ENCODE data around the gene MRAP.

MRAP gene

GRCh38 chr21:32337206-32337605 lies 38.6 kb downstream of the MRAP start:
- Histone ChIP-seq H2AFZ (no peak overlapping the region), H3K36me3 (ENCODE audit: control insufficient read depth, insufficient read depth, low read length) (no peaks in the 10 kb centered on the region), H3K27ac (no peak overlapping the region), H3K9ac (no peak overlapping the region), H3K79me2 (no peaks in the 10 kb centered on the region), H3K9me3 (ENCODE audit: control insufficient read depth, low read length) (no peaks in the 10 kb centered on the region), H3K27me3 (ENCODE audit: control insufficient read depth, insufficient read depth, low read length) (no peaks in the 10 kb centered on the region), H3K4me3 (ENCODE audit: low read depth, low read length) (no peak overlapping the region), H3K4me2 (ENCODE audit: low read length) (no peak overlapping the region), H3K4me1 (no peaks in the 10 kb centered on the region)
- no peak for TF ChIP-seq CTCF (IDR thresholded peaks at IDR 0.05)

GRCh38 chr21:32338209-32338921 lies 39.7 kb downstream of the MRAP start:
- no peaks in the 10 kb centered on the region for H3K9me3 ChIP-seq (ENCODE audit: control insufficient read depth, low read length)
- H3K79me2 ChIP-seq = no peaks in the 10 kb centered on the region
- H3K27ac ChIP-seq = no peak overlapping the region
- H3K4me1 ChIP-seq = no peaks in the 10 kb centered on the region
- H3K36me3 ChIP-seq (ENCODE audit: control insufficient read depth, insufficient read depth, low read length) = no peaks in the 10 kb centered on the region
- no peak overlapping the region for H2AFZ ChIP-seq
- H3K9ac ChIP-seq = no peak overlapping the region
- H3K4me2 ChIP-seq (ENCODE audit: low read length) = no peak overlapping the region
- no peak overlapping the region for H3K4me3 ChIP-seq (ENCODE audit: low read depth, low read length)
- TF ChIP-seq CTCF (IDR thresholded peaks at IDR 0.05) = no peak
- H3K27me3 ChIP-seq (ENCODE audit: control insufficient read depth, insufficient read depth, low read length) = no peaks in the 10 kb centered on the region

- H2AFZ ChIP-seq = no peak overlapping the region
- no peak overlapping the region for H3K4me2 ChIP-seq (ENCODE audit: low read length)
- no peak overlapping the region for H3K9ac ChIP-seq
- no peaks in the 10 kb centered on the region for H3K9me3 ChIP-seq (ENCODE audit: control insufficient read depth, low read length)
- H3K4me1 ChIP-seq = no peaks in the 10 kb centered on the region
- TF ChIP-seq CTCF (IDR thresholded peaks at IDR 0.05) = no peak
- no peaks in the 10 kb centered on the region for H3K36me3 ChIP-seq (ENCODE audit: control insufficient read depth, insufficient read depth, low read length)
- H3K79me2 ChIP-seq = no peaks in the 10 kb centered on the region
- H3K27me3 ChIP-seq (ENCODE audit: control insufficient read depth, insufficient read depth, low read length) = no peaks in the 10 kb centered on the region
- no peak overlapping the region for H3K4me3 ChIP-seq (ENCODE audit: low read depth, low read length)
- no peak overlapping the region for H3K27ac ChIP-seq
Observed at GRCh38 chr21:32340863-32341848, 42.5 kb downstream of the MRAP start.

DNA sequence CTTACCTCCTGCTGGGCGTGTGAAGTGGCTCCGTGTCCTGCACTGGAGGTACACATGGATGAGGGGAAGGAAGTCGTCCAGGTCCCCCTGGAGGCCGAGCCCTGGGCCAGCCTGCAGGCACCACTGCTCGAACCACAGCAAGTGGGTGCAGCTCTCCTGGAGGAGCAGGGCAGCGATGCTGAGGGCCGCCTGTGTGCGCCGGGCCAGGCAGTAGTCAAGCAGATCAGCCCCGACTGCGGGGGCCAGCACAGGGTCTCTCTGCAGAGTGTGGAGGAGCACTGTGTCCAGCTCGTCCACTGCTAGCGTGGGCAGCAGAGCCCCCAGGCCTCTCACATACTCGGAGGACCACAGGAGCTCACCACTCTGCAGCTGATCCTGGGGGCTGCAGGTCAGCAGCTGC lies 48.3 kb downstream of the MRAP start:
- Histone ChIP-seq H3K9me3 (ENCODE audit: control insufficient read depth, low read length) (no peaks in the 10 kb centered on the region), H3K36me3 (ENCODE audit: control insufficient read depth, insufficient read depth, low read length) (no peaks in the 10 kb centered on the region), H3K4me1 (no peaks in the 10 kb centered on the region), H3K27ac (no peak overlapping the region), H3K4me2 (ENCODE audit: low read length) (no peak overlapping the region), H3K9ac (no peak overlapping the region), H3K27me3 (ENCODE audit: control insufficient read depth, insufficient read depth, low read length) (no peaks in the 10 kb centered on the region), H3K79me2 (no peaks in the 10 kb centered on the region), H2AFZ (no peak overlapping the region), H3K4me3 (ENCODE audit: low read depth, low read length) (no peak overlapping the region)
- TF ChIP-seq CTCF (IDR thresholded peaks at IDR 0.05) = no peak
